Keratinocyte (primary cell): Measurements from ENCODE around the gene KREMEN1. TPM values are rescaled to one million over a fixed set of nuclear protein-coding genes. Genes with fewer than 3 reads are reported as not detected.

Experiments
- DNase-seq: peaks from one replicate; pipeline ENCODE4 v3.0.0-alpha.2; 2011; ENCODE audit warnings: low read depth, missing footprints, low spot score
- FAIRE-seq: peaks from 2 replicates; lab custom pipeline; 2011; peaks lifted over from hg19 to GRCh38; lab: Jason Lieb, UNC
- H2AFZ ChIP-seq: 2 replicates; pipeline ENCODE4 v1.6.0; 2012; ENCODE audit warnings: low read length, control low read depth, inconsistent platforms; ENCODE audit not compliant: control insufficient read depth
- H3K27ac ChIP-seq: 2 replicates; pipeline ENCODE4 v1.5.1; 2011; ENCODE audit warnings: low read length; ENCODE audit not compliant: control insufficient read depth, insufficient read depth
- H3K27me3 ChIP-seq: 3 replicates; pipeline ENCODE4 v1.6.0; 2011; ENCODE audit warnings: low read length; ENCODE audit not compliant: control insufficient read depth, insufficient read depth; ENCODE audit errors: extremely low read depth
- H3K36me3 ChIP-seq, 2 experiments: 2 replicates in 1 of 2; 3 replicates in 1 of 2; pipeline ENCODE4 v1.5.1; 2011; ENCODE audit warnings: low read length in 2 of 2, mild to moderate bottlenecking in 1 of 2; ENCODE audit not compliant: control insufficient read depth in 2 of 2, insufficient read depth in 2 of 2; ENCODE audit errors: extremely low read depth in 1 of 2
- H3K4me1 ChIP-seq: 3 replicates; pipeline ENCODE4 v1.5.1; 2011; ENCODE audit warnings: low read length; ENCODE audit not compliant: control insufficient read depth, insufficient read depth; ENCODE audit errors: extremely low read depth
- H3K4me2 ChIP-seq: 3 replicates; pipeline ENCODE4 v1.6.0; 2011; ENCODE audit warnings: low read depth, low read length; ENCODE audit not compliant: control insufficient read depth, insufficient read depth; ENCODE audit errors: extremely low read depth
- H3K4me3 ChIP-seq, 3 experiments: fragments of 200-600 bp in 1 of 3; sonication (generic) in 1 of 3; 2 replicates in 2 of 3; 3 replicates in 1 of 3; pipeline ENCODE4 v1.5.1; 2011 to 2016; ENCODE audit warnings: low read length in 3 of 3, mild to moderate bottlenecking in 3 of 3, control low read depth in 2 of 3, inconsistent platforms in 1 of 3, low read depth in 1 of 3, mixed read lengths in 1 of 3, mixed run types in 1 of 3, moderate library complexity in 1 of 3; ENCODE audit not compliant: control insufficient read depth in 2 of 3, insufficient read depth in 2 of 3; ENCODE audit errors: extremely low read depth in 1 of 3
- H3K79me2 ChIP-seq: 2 replicates; pipeline ENCODE4 v1.6.0; 2012; ENCODE audit warnings: low read length; ENCODE audit not compliant: control insufficient read depth, insufficient read depth
- H3K9ac ChIP-seq: 3 replicates; pipeline ENCODE4 v1.6.0; 2011; ENCODE audit warnings: low read length; ENCODE audit not compliant: control insufficient read depth, insufficient read depth; ENCODE audit errors: extremely low read depth
- H3K9me1 ChIP-seq: 3 replicates; pipeline ENCODE4 v1.6.0; 2011; ENCODE audit warnings: low read length; ENCODE audit not compliant: control insufficient read depth, insufficient read depth; ENCODE audit errors: extremely low read depth
- H3K9me3 ChIP-seq: 2 replicates; pipeline ENCODE4 v1.5.1; 2012; ENCODE audit warnings: low read depth, low read length; ENCODE audit not compliant: control insufficient read depth
- H4K20me1 ChIP-seq: 3 replicates; pipeline ENCODE4 v1.6.0; 2011; ENCODE audit warnings: low read length; ENCODE audit not compliant: control insufficient read depth, insufficient read depth; ENCODE audit errors: extremely low read depth
- CTCF ChIP-seq, 3 experiments: IDR thresholded peaks in 1 of 3; conservative IDR thresholded peaks in 1 of 3; optimal IDR thresholded peaks in 1 of 3; 2 replicates in 2 of 3; 3 replicates in 1 of 3; pipeline versions ENCODE3 to v1.5.1; 2011; ENCODE audit warnings: low read length in 3 of 3, mild to moderate bottlenecking in 3 of 3, moderate library complexity in 2 of 3, control low read depth in 1 of 3, inconsistent platforms in 1 of 3; ENCODE audit not compliant: insufficient read depth in 2 of 3; ENCODE audit errors: extremely low read depth in 1 of 3
- EZH2 ChIP-seq: IDR thresholded peaks from one replicate; pipeline ENCODE4 v1.6.1; 2012; ENCODE audit warnings: inconsistent platforms, mild to moderate bottlenecking, low read length, moderate library complexity
- dilution Hi-C: fragments of 300-500 bp; cut with MboI; formaldehyde crosslinking; loops from one replicate; pipeline ENCODE4 v1.7.0; 2020; ENCODE audit warnings: low sequenced_read_pairs; ENCODE audit not compliant: extremely low pct_ligation_motif_present
- polyA plus RNA-seq, 5 experiments: library from polyadenylated mRNA; depleted of rRNA in 3 of 5; stranded (reverse) in 3 of 5; stranded (forward) in 1 of 5; unstranded in 1 of 5; fragments of >200 nt; gene quantifications; 1 replicate in 1 of 5; 2 replicates in 3 of 5; 3 replicates in 1 of 5; pipeline versions ENCODE4 v1.2.1 to v1.2.3, GENCODE V29; 2011 to 2012; ENCODE audit warnings: missing spikeins in 2 of 5, low read depth in 1 of 5, low replicate concordance in 1 of 5

Gene KREMEN1
- polyA plus RNA-seq, 1 donor (not counting 4 experiments of a cell fraction or from before 2014, with no cell fraction given) = 6.8 TPM

DNA sequence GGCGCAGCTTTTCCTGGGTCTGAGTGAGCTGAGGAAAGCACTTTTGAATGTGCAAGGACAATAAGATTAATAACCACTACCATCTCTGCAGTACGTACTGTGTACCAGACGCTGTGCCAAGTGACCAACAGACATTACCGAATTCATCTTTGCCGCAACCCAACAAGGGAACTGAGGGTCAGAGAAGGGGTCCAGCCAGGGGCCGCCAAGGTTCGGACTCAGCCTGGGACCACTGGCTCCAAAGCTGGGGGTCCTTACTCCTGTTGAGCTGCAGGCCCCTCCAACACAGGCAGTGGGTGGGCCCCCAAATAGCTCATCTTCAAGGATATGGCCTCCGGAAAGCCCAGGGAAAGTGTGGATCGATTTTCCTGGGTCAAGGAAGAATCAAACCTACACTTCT, 77.9 kb downstream of the KREMEN1 start:
- peaks cover 0 to 2% of the 10 kb centered on the region in 2 experiments for H3K36me3 ChIP-seq
- H3K4me1 ChIP-seq = no peaks in the 10 kb centered on the region
- H3K9me3 ChIP-seq = no peaks in the 10 kb centered on the region
- dilution Hi-C loops = no loop called here
- no peaks in the 10 kb centered on the region for H3K27me3 ChIP-seq
- no peak overlapping the region for H3K4me3 ChIP-seq
- DNase-seq (no peak), FAIRE-seq (no peak)
- no peaks in the 10 kb centered on the region for H3K79me2 ChIP-seq
- no peaks in the 10 kb centered on the region for H4K20me1 ChIP-seq
- no peak overlapping the region for H3K4me2 ChIP-seq
- no peak overlapping the region for H3K27ac ChIP-seq
- H2AFZ ChIP-seq = no peak overlapping the region
- no peak for TF ChIP-seq EZH2
- H3K9ac ChIP-seq = no peak overlapping the region
- H3K9me1 ChIP-seq = no peaks in the 10 kb centered on the region

DNA sequence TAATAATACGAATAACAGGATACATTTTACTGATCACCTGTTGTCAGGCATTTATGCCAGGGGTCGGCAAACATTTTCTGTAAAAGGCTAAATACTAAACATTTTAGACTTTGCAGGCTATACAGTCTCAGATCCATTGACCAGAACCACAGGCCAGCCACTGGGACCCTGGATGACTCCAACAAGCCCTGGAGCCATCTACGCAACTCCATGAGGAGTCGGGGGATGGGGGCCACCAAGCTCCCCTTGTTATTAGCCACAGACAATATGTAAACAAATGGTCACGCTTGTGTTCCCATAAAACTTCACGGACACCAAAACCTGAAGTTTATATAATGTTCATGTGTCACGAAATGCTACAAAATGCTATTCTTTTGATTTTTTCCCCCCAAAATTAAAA, 78.5 kb downstream of the KREMEN1 start:
- H3K4me2 ChIP-seq = no peak overlapping the region
- H4K20me1 ChIP-seq = no peaks in the 10 kb centered on the region
- H3K4me1 ChIP-seq = no peaks in the 10 kb centered on the region
- H3K9me1 ChIP-seq = no peaks in the 10 kb centered on the region
- no peak overlapping the region for H3K4me3 ChIP-seq
- peaks cover 0 to 2% of the 10 kb centered on the region in 2 experiments for H3K36me3 ChIP-seq
- H3K27me3 ChIP-seq = no peaks in the 10 kb centered on the region
- no peak for DNase-seq
- no peak overlapping the region for H3K9ac ChIP-seq
- no peak overlapping the region for H2AFZ ChIP-seq
- no peaks in the 10 kb centered on the region for H3K79me2 ChIP-seq
- H3K9me3 ChIP-seq = no peaks in the 10 kb centered on the region
- dilution Hi-C loops = no loop called here
- TF ChIP-seq CTCF (optimal IDR thresholded peaks at IDR 0.05 in 1 of 3, IDR thresholded peaks at IDR 0.05 in 1 of 3, conservative IDR thresholded peaks at IDR 0.05 in 1 of 3; ENCODE audit: extremely low read depth in 1 of 3, insufficient read depth in 2 of 3, low read length in 3 of 3) (no peak), EZH2 (no peak)
- no peak overlapping the region for H3K27ac ChIP-seq
- FAIRE-seq = no peak
